Keratinocyte (primary cell): ENCODE measurements around the gene FHIT. TPM values are rescaled to one million over a fixed set of nuclear protein-coding genes. Genes with fewer than 3 reads are reported as not detected.

Source experiments
- DNase-seq: peaks from one replicate; pipeline ENCODE4 v3.0.0-alpha.2; 2011; ENCODE audit warnings: low read depth, missing footprints, low spot score
- FAIRE-seq: peaks from 2 replicates; lab custom pipeline; 2011; peaks lifted over from hg19 to GRCh38; lab: Jason Lieb, UNC
- H2AFZ ChIP-seq: 2 replicates; pipeline ENCODE4 v1.6.0; 2012; ENCODE audit warnings: low read length, control low read depth, inconsistent platforms; ENCODE audit not compliant: control insufficient read depth
- H3K27ac ChIP-seq: 2 replicates; pipeline ENCODE4 v1.5.1; 2011; ENCODE audit warnings: low read length; ENCODE audit not compliant: control insufficient read depth, insufficient read depth
- H3K27me3 ChIP-seq: 3 replicates; pipeline ENCODE4 v1.6.0; 2011; ENCODE audit warnings: low read length; ENCODE audit not compliant: control insufficient read depth, insufficient read depth; ENCODE audit errors: extremely low read depth
- H3K36me3 ChIP-seq, 2 experiments: 2 replicates in 1 of 2; 3 replicates in 1 of 2; pipeline ENCODE4 v1.5.1; 2011; ENCODE audit warnings: low read length in 2 of 2, mild to moderate bottlenecking in 1 of 2; ENCODE audit not compliant: control insufficient read depth in 2 of 2, insufficient read depth in 2 of 2; ENCODE audit errors: extremely low read depth in 1 of 2
- H3K4me1 ChIP-seq: 3 replicates; pipeline ENCODE4 v1.5.1; 2011; ENCODE audit warnings: low read length; ENCODE audit not compliant: control insufficient read depth, insufficient read depth; ENCODE audit errors: extremely low read depth
- H3K4me2 ChIP-seq: 3 replicates; pipeline ENCODE4 v1.6.0; 2011; ENCODE audit warnings: low read depth, low read length; ENCODE audit not compliant: control insufficient read depth, insufficient read depth; ENCODE audit errors: extremely low read depth
- H3K4me3 ChIP-seq, 3 experiments: fragments of 200-600 bp in 1 of 3; sonication (generic) in 1 of 3; 2 replicates in 2 of 3; 3 replicates in 1 of 3; pipeline ENCODE4 v1.5.1; 2011 to 2016; ENCODE audit warnings: low read length in 3 of 3, mild to moderate bottlenecking in 3 of 3, control low read depth in 2 of 3, inconsistent platforms in 1 of 3, low read depth in 1 of 3, mixed read lengths in 1 of 3, mixed run types in 1 of 3, moderate library complexity in 1 of 3; ENCODE audit not compliant: control insufficient read depth in 2 of 3, insufficient read depth in 2 of 3; ENCODE audit errors: extremely low read depth in 1 of 3
- H3K79me2 ChIP-seq: 2 replicates; pipeline ENCODE4 v1.6.0; 2012; ENCODE audit warnings: low read length; ENCODE audit not compliant: control insufficient read depth, insufficient read depth
- H3K9ac ChIP-seq: 3 replicates; pipeline ENCODE4 v1.6.0; 2011; ENCODE audit warnings: low read length; ENCODE audit not compliant: control insufficient read depth, insufficient read depth; ENCODE audit errors: extremely low read depth
- H3K9me1 ChIP-seq: 3 replicates; pipeline ENCODE4 v1.6.0; 2011; ENCODE audit warnings: low read length; ENCODE audit not compliant: control insufficient read depth, insufficient read depth; ENCODE audit errors: extremely low read depth
- H3K9me3 ChIP-seq: 2 replicates; pipeline ENCODE4 v1.5.1; 2012; ENCODE audit warnings: low read depth, low read length; ENCODE audit not compliant: control insufficient read depth
- H4K20me1 ChIP-seq: 3 replicates; pipeline ENCODE4 v1.6.0; 2011; ENCODE audit warnings: low read length; ENCODE audit not compliant: control insufficient read depth, insufficient read depth; ENCODE audit errors: extremely low read depth
- CTCF ChIP-seq, 3 experiments: IDR thresholded peaks in 1 of 3; conservative IDR thresholded peaks in 1 of 3; optimal IDR thresholded peaks in 1 of 3; 2 replicates in 2 of 3; 3 replicates in 1 of 3; pipeline versions ENCODE3 to v1.5.1; 2011; ENCODE audit warnings: low read length in 3 of 3, mild to moderate bottlenecking in 3 of 3, moderate library complexity in 2 of 3, control low read depth in 1 of 3, inconsistent platforms in 1 of 3; ENCODE audit not compliant: insufficient read depth in 2 of 3; ENCODE audit errors: extremely low read depth in 1 of 3
- EZH2 ChIP-seq: IDR thresholded peaks from one replicate; pipeline ENCODE4 v1.6.1; 2012; ENCODE audit warnings: inconsistent platforms, mild to moderate bottlenecking, low read length, moderate library complexity
- dilution Hi-C: fragments of 300-500 bp; cut with MboI; formaldehyde crosslinking; loops from one replicate; pipeline ENCODE4 v1.7.0; 2020; ENCODE audit warnings: low sequenced_read_pairs; ENCODE audit not compliant: extremely low pct_ligation_motif_present
- polyA plus RNA-seq, 5 experiments: library from polyadenylated mRNA; depleted of rRNA in 3 of 5; stranded (reverse) in 3 of 5; stranded (forward) in 1 of 5; unstranded in 1 of 5; fragments of >200 nt; gene quantifications; 1 replicate in 1 of 5; 2 replicates in 3 of 5; 3 replicates in 1 of 5; pipeline versions ENCODE4 v1.2.1 to v1.2.3, GENCODE V29; 2011 to 2012; ENCODE audit warnings: missing spikeins in 2 of 5, low read depth in 1 of 5, low replicate concordance in 1 of 5

Gene FHIT
- polyA plus RNA-seq, 1 donor (not counting 4 experiments of a cell fraction or from before 2014, with no cell fraction given): 2.2 TPM

GRCh38 chr3:60708191-60708975 lies 542.9 kb downstream of the FHIT start:
- H3K9me3 ChIP-seq: no peaks in the 10 kb centered on the region
- TF ChIP-seq EZH2: no peak
- no peak for TF ChIP-seq CTCF (optimal IDR thresholded peaks at IDR 0.05 in 1 of 3, IDR thresholded peaks at IDR 0.05 in 1 of 3, conservative IDR thresholded peaks at IDR 0.05 in 1 of 3; ENCODE audit: extremely low read depth in 1 of 3, insufficient read depth in 2 of 3, low read length in 3 of 3)
- no peaks in the 10 kb centered on the region for H3K36me3 ChIP-seq
- no peak overlapping the region for H3K4me2 ChIP-seq
- dilution Hi-C loops: no loop called here
- no peaks in the 10 kb centered on the region for H3K4me1 ChIP-seq
- H3K9me1 ChIP-seq: no peaks in the 10 kb centered on the region
- no peak overlapping the region for H3K4me3 ChIP-seq
- no peak for DNase-seq
- H3K27me3 ChIP-seq: no peaks in the 10 kb centered on the region
- FAIRE-seq: no peak
- H2AFZ ChIP-seq: no peak overlapping the region
- no peaks in the 10 kb centered on the region for H4K20me1 ChIP-seq
- no peaks in the 10 kb centered on the region for H3K79me2 ChIP-seq
- no peak overlapping the region for H3K27ac ChIP-seq
- H3K9ac ChIP-seq: no peak overlapping the region

- no peak overlapping the region for H3K27ac ChIP-seq
- no peaks in the 10 kb centered on the region for H4K20me1 ChIP-seq
- no peaks in the 10 kb centered on the region for H3K9me1 ChIP-seq
- H3K9me3 ChIP-seq: no peaks in the 10 kb centered on the region
- H3K9ac ChIP-seq: no peak overlapping the region
- dilution Hi-C loops: no loop called here
- H3K4me2 ChIP-seq: no peak overlapping the region
- no peak for FAIRE-seq
- DNase-seq: no peak
- no peaks in the 10 kb centered on the region for H3K36me3 ChIP-seq
- H2AFZ ChIP-seq: no peak overlapping the region
- H3K79me2 ChIP-seq: no peaks in the 10 kb centered on the region
- TF ChIP-seq EZH2: no peak
- no peak for TF ChIP-seq CTCF (optimal IDR thresholded peaks at IDR 0.05 in 1 of 3, IDR thresholded peaks at IDR 0.05 in 1 of 3, conservative IDR thresholded peaks at IDR 0.05 in 1 of 3; ENCODE audit: extremely low read depth in 1 of 3, insufficient read depth in 2 of 3, low read length in 3 of 3)
- H3K4me1 ChIP-seq: no peaks in the 10 kb centered on the region
- no peak overlapping the region for H3K4me3 ChIP-seq
- H3K27me3 ChIP-seq: no peaks in the 10 kb centered on the region
Observed at GRCh38 chr3:60707452-60708020, 543.7 kb downstream of the FHIT start.
